BE2C (cell line): Measurements from ENCODE around the gene MSL2.
"Not testable (repeated sequence)": the region's sequence is repeated elsewhere in the genome, so short reads cannot be mapped to it uniquely, and the experiment has no call there.

Source experiments
- DNase-seq: peaks from one replicate; pipeline ENCODE4 v3.0.0-alpha.2; 2020
- H3K27me3 ChIP-seq: fragments of 250-450 bp; sonication (Bioruptor Pico); 2 replicates; pipeline ENCODE4 v1.5.1; 2020; ENCODE audit warnings: mild to moderate bottlenecking
- H3K36me3 ChIP-seq: fragments of 250-450 bp; sonication (Bioruptor Pico); 2 replicates; pipeline ENCODE4 v1.5.1; 2020; ENCODE audit warnings: mild to moderate bottlenecking
- H3K4me1 ChIP-seq: fragments of 250-450 bp; sonication (Bioruptor Pico); 2 replicates; pipeline ENCODE4 v1.5.1; 2020
- H3K4me3 ChIP-seq: 2 replicates; pipeline ENCODE4 v1.5.1; 2011; ENCODE audit warnings: low read depth, low read length
- H3K9me3 ChIP-seq: fragments of 250-450 bp; sonication (Bioruptor Pico); 2 replicates; pipeline ENCODE4 v1.5.1; 2020
- TF ChIP-seq, protein P1 (sequence below): IDR thresholded peaks from 2 replicates; pipeline ENCODE4 v1.5.1; 2012; ENCODE audit warnings: mild to moderate bottlenecking, low read depth, low read length

Gene MSL2

DNA sequence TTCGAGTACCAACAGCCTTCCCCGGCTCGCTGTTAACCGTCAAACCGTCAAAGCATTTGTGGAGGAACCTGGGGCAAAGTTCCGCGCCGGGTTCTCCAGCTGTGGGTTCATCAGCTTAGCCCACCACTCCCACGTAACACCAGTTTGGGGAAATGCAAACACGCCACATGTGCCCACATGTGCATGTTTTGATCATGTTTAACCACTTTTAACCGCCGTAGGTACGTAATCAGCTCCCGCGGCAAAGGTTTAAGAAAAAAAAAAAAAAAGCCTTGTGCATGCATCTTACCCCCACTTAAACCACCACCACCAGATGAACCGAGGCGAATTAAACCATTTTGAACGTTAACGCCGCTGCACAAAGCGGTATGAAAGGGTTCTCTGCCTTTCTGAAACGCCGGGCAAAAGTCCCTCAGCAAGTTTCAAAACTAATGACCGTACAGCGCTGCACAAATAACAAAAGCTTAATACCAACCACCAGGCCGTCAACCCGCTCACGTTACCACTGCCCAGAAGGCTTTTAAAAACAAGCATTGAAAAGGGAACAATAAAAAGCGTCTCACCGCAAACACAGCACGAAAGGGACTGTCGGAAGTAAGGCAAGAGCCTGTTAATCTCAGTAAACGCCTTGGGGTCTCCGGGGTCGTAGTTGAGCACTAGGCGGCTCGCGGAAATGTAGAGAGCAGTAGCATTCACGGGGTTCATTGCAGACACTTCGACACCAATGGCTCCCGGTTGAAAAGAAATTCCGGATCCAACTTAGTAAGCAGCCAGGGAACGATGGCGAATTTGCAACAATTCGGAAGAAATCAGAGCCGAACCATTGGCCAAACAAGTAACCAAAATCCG, 1.5 kb downstream of the MSL2 start:
- peak; percentile 27 for DNase-seq
- H3K9me3 ChIP-seq: no peaks in the 10 kb centered on the region
- peaks cover 9% of the 10 kb centered on the region for H3K36me3 ChIP-seq
- H3K4me1 ChIP-seq: peaks cover 3% of the 10 kb centered on the region; the same call in 1 of the 2 replicates
- peak overlapping the region; percentile 99 for H3K4me3 ChIP-seq
- no peaks in the 10 kb centered on the region for H3K27me3 ChIP-seq
- TF ChIP-seq, protein P1, sequence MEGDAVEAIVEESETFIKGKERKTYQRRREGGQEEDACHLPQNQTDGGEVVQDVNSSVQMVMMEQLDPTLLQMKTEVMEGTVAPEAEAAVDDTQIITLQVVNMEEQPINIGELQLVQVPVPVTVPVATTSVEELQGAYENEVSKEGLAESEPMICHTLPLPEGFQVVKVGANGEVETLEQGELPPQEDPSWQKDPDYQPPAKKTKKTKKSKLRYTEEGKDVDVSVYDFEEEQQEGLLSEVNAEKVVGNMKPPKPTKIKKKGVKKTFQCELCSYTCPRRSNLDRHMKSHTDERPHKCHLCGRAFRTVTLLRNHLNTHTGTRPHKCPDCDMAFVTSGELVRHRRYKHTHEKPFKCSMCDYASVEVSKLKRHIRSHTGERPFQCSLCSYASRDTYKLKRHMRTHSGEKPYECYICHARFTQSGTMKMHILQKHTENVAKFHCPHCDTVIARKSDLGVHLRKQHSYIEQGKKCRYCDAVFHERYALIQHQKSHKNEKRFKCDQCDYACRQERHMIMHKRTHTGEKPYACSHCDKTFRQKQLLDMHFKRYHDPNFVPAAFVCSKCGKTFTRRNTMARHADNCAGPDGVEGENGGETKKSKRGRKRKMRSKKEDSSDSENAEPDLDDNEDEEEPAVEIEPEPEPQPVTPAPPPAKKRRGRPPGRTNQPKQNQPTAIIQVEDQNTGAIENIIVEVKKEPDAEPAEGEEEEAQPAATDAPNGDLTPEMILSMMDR: no peak

DNA sequence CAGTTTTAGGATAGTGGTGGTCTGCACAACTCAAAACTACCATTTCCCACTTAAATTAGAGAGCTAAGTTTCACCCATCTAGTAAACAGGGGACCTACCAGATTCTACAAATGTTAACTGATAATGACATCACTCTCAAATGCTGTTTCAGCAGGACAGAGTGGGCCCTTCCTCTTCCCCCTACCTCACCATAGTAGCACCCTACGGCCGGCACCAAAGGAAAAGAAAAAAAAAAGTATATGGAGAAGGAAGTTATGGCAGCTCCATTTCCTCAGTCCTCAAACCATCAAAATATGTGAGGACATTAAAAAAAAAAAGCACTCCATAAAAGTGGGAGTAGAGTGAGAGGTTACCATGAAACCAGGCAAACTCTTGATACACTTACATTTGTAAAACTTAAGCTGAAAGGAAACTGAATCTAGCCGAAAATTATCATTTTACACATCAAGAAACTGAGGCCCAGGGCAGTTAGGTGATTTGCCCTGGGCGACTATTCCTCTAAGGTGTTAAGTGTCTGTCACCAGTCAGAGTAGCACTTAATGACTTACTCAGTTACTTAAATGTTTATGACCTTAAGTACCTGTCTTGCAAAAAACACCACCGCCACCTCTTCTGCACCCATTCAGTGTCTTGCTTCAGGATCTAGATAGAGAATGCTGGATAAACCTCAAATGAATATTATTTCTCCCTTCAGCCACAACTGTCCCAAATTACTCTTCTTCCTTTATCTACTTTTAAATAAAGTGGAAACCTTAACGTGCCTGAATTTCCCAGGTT, 2.7 kb downstream of the MSL2 start:
- Histone ChIP-seq H3K36me3 (peaks cover 9% of the 10 kb centered on the region), H3K4me1 (peaks cover 3% of the 10 kb centered on the region; the same call in 1 of the 2 replicates), H3K9me3 (no peaks in the 10 kb centered on the region), H3K4me3 (peak overlapping the region; percentile 99), H3K27me3 (no peaks in the 10 kb centered on the region)
- DNase-seq: no peak
- TF ChIP-seq, protein P1: no peak

DNA sequence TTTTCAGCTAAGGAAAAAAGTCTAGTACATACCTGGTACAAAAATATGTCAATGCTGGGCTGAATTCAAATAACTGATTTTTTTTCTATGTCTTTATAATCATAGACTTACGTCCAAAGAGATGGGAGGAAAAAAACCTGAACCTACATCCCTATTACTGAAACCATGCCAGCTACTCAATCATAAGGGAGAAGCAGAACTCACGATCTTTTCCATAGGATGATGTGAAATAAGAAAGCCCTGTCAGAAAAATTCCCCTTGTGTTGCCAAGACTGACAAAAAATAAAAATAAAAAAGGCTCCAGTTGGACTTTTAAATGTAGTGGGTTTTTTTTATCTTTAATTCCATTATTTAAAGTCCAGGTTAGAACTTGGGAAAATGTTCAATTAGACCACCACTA, 3.3 kb downstream of the MSL2 start:
- DNase-seq: no peak
- TF ChIP-seq, protein P1: no peak
- peak overlapping the region; percentile 99 for H3K4me3 ChIP-seq

DNA sequence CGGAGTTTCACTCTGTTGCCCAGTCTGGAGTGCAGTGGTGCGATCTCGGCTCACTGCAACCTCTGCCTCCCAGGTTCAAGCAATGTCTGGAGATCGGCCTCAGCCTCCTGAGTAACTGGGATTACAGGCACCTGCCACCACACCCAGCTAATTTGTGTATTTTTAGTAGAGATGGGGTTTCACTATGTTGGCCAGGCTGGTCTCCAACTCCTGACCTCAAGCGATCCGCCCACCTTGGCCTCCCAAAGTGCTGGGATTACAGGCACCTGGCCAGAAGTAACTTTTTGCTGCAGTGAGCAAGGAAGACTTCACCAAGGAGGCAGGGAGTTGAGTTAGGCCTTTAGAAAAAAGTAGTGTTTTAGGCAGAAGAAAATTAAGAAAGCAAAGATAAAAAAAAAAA, 3.9 kb downstream of the MSL2 start:
- not testable (repeated sequence) for H3K4me1 ChIP-seq, DNase-seq, H3K9me3 ChIP-seq, H3K27me3 ChIP-seq, H3K36me3 ChIP-seq
- peak overlapping the region; percentile 99 for H3K4me3 ChIP-seq

More for the DNA sequence above, 3.3 kb downstream of the MSL2 start:
- peaks cover 3% of the 10 kb centered on the region; the same call in 1 of the 2 replicates for H3K4me1 ChIP-seq
- H3K36me3 ChIP-seq: peaks cover 9% of the 10 kb centered on the region
- no peaks in the 10 kb centered on the region for H3K27me3 ChIP-seq
- H3K9me3 ChIP-seq: no peaks in the 10 kb centered on the region

DNA sequence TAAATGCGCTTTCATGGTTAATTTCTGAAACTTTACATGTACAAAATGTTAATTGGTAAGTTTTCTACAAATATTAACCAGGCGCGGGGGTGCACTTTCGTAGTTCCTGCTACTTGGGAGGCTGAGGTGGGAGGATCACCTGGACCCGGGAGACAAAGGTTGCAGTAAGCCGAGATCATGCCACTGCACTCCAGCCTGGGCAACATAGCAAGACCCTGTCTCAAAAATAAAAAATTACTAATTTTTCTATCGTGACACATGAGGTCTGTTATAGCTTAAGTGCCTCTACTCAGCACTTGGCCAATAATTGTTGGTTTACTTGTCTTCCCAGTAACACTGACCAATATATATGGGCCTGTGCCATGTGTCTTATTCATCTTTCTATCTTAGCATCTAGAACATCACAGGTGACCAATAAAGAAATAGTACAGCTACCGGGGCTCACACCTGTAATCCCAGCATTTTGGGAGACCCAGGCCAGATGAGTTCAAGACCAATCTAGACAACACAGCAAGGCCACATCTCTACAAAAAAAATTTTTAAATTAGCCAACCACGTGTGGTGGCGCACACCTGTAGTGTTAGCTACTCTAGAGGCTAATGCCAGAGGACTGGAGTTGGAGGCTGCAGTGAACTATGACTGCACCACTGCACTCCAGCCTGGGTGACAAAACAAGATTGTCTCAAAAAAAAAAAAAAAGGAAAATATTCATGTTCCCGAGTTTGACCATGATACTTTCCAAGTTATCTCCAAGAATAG, 6.1 kb downstream of the MSL2 start:
- no peak overlapping the region for H3K4me3 ChIP-seq
- peaks cover 5% of the 10 kb centered on the region for H3K36me3 ChIP-seq
- DNase-seq: no peak
- TF ChIP-seq, protein P1: no peak
- H3K27me3 ChIP-seq: no peaks in the 10 kb centered on the region
- H3K9me3 ChIP-seq: no peaks in the 10 kb centered on the region
- peaks cover 8% of the 10 kb centered on the region for H3K4me1 ChIP-seq

DNA sequence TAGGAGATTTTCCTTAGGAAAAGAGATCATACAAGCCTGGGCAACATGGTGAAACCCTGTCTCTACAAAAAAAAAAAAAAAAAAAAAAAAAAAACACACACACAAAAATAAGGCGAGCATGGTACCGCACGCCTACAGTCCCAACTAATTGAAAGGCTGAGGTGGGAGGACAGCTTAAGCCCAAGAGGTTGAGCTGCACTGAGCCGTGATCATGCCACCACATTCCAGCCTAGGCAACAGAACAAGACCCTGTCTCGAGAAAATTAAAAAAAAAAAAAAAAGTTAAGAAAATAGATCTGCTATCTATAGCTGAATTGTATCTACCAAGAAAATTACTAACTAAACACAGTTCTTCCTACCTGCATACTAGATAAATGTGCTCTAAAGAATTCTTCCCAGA, 7.1 kb downstream of the MSL2 start:
- TF ChIP-seq, protein P1: no peak
- Histone ChIP-seq H3K36me3 (peaks cover 5% of the 10 kb centered on the region), H3K4me3 (no peak overlapping the region), H3K9me3 (no peaks in the 10 kb centered on the region), H3K4me1 (peaks cover 8% of the 10 kb centered on the region), H3K27me3 (no peaks in the 10 kb centered on the region)
- DNase-seq: no peak
